Activated naive CD4-positive, alpha-beta T cell treated with Interleukin-2 at 50 U/mL for 16 hours (primary cell): ENCODE results near the gene PORCN.
A peak's percentile ranks its signal among the peaks of the same experiment; 100 is the strongest.

Source experiments
- DNase-seq: peaks from one replicate; pipeline ENCODE4 v3.0.0-alpha.2; 2020

PORCN gene

DNA sequence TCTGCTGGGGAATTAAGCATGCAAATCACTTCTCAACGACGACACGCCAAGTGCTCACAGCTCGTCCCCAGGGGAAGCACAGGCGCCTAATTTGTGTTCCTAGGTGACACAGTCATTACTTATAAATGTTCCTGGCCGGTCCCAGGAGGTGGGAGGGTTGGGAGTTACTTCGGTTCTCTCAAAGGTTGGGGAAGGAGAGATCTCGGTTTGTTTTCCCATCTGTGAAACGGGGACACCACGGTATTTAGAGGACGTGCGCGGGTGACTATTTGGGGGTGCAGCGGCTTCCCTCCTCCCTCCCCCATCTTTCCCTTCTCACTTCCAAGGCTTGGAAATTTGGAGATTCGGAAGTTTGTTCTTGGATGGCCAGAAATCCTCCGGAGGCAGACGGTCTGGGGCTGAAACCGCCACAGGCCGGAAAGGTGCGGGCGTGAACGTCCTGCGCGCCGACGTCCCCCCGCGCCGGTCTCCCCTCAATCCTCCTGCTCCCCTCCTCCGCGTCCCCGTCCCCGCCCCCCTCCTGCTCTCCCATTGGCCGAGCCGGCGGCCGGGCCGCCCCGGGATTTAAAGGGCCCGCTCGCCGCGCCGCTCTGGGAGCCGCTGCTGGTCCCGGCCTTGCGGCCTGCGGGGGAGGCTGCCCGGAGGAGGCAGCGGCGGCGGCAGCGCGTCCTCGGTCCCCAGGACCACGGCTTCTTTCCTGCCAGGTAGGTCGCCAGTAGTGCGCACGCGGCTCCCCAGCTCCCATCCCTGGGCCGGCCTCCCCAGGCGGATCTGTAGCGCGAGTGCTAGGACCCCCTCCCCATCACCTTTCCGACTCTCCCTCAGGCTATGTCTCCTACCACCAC lies at the start of gene PORCN:
TSS of gene PORCN (plus strand) at position 593 of the 845 bp plus-strand sequence. CDS start 829 bp downstream, outside the sequence.
- peak; percentile 80 for DNase-seq

- DNase-seq = no peak
Measured at GRCh38 chrX:48459483-48459882, 49.3 kb upstream of the PORCN start.

- DNase-seq = no peak
Measured at GRCh38 chrX:48460031-48460430, 48.8 kb upstream of the PORCN start.

- no peak for DNase-seq
Measured at GRCh38 chrX:48460606-48461005, 48.2 kb upstream of the PORCN start.

DNA sequence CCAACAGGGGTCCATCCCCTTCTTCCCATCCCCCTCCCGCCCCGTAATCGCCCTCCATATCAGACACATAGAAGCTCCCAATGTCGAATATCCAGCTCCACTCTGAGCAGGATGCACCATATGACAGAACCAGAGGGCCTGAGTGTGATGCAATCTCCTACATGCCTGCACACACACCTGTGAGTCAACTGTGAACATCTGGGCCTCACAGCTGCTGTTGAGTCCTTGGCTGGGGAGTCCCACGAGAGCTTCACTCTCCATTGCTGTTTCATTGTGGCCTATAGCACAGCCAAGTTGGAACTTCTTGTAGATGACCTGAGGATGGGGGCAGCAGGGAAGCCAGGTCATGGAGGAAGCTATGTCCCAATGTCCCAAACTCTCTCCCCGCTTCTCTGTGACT lies 47.0 kb upstream of the PORCN start:
- DNase-seq = no peak

DNA sequence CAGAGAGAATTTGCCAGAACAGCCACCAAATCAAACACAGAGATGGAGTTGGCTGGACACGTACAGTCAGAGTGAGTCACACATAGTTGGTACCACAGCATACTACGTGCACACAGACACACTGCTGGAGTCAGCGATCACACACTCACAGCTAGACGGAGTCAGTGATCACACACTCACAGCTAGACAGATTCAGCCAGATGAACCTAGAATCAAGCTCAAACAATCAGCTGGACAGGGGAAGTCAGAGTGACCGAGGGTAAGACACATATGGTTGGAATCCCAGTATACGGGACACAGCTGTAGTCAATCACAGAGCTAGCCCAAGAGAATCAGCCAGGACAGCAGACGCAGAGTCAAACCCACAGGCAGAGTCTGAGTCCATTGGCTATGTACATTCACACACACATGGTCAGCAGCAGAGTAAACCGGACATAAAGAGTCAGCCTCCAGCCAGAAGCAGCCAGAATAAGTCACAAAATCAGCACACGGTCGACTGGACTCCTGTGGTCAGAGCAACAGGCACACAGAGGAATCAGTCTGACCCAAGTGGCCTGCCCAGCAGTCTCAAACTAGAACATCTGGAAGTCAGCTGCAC lies 43.4 kb upstream of the PORCN start:
- DNase-seq = no peak

DNA sequence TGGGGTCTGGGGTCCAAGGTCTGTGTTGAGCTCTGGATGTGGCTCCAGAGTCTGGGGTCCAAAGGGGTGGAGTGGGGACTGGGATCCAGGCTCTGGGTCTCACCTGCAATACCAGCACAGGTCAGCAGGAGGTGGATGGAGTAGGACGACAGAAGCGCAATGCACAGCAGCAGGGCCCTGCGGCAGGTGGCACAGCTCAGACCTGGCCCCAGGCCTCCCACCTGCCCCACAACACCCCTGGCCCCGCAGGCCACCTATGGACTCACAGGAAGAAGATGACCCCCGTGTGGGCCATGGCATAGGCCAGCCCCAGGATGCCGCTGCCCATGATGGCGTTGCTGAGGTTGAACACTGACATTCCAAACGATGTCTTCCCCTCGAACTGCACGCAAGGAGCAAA lies 42.1 kb upstream of the PORCN start:
- DNase-seq = peak; percentile 20

DNA sequence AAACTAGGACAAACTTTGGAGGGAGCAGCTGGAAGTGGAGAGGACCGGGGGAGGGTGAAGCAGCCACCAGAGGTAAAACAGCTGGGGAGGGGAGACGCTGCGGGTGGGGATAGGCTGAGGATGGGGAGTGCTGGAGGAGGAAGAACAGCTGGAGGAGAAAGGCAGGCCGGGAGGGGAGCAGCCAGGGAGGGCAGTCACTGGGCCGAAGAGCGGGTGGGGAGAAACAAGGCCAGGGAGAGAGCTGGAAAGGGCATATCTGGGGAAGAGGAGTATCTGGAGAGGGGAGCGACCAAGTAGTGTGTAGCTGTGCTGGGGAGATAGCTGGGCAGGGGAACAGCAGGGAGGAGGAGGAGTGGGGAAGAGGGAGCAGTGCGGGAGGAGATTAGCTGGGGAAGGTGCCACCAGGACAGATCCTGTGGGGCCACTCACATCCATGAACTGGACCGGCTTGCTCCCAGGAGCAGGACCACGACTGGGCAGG lies 41.5 kb upstream of the PORCN start:
- no peak for DNase-seq

DNA sequence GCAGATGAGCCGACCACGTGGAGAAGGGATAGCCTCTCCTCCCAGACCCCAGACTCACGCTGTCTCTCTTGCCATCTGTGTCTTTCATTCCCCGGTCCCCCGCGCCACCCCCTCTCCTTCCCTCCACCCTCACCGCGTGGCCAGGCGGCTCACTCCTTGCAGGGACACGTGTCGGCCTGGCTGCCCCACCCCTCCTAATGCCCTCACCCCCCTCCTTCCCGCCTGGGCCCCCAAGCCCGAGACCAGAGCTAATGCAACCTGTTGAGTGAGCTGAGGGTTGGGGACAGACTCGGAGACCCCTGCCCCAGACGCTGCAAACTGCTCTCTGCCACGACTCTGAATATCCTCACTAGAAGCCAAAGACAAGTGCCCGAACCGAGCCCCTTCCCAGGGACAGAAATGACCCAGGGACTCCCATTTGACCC lies 40.5 kb upstream of the PORCN start:
- DNase-seq = peak; percentile 62

DNA sequence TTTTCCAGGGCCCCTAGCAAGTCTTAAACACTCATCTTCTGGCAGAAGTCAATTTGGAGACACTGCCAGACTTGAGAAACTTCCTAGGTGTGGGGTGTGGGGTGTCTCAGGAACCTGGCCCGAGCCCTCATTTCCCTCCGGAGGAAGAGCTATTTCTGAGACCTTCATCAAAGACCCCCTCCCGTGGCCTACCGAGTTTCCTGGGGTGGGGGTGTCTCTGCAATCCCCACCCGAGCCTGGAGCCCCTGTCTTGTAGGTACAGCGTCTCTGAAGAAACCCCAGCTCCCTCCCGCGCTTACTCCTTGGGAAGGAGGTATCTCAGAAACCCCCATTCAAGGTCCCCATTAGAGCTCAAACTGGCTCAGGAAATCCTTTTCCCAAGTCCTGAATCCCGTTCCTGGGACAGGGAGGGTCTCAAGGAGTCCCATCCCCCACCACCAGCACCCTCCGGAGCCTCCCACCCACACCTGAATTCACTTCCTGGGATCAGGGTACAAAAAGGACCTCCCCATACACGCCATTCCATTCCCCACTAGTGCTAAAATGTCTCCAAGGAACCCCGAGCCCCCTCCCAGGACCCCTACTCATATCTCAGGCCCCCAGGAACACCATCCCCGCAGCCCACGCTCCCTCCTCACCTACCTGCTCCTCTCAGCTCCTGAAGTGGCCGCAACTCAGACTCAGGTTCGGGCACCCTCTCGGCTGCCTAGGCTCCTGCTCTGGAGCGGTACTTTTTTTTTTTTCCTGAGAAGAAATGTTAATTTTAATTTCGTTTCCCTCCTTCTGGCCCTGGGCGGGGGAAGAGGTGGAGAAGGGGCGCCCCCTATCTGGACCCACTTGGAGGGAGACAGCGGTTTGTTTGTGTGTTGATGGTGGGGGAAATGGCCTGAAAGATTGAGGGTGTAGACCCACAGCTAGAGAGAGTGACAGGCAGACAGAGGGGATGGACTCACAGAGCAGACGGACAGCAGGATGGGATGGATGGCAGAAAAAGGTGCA lies 39.8 kb upstream of the PORCN start:
- peak; percentile 51 for DNase-seq

DNA sequence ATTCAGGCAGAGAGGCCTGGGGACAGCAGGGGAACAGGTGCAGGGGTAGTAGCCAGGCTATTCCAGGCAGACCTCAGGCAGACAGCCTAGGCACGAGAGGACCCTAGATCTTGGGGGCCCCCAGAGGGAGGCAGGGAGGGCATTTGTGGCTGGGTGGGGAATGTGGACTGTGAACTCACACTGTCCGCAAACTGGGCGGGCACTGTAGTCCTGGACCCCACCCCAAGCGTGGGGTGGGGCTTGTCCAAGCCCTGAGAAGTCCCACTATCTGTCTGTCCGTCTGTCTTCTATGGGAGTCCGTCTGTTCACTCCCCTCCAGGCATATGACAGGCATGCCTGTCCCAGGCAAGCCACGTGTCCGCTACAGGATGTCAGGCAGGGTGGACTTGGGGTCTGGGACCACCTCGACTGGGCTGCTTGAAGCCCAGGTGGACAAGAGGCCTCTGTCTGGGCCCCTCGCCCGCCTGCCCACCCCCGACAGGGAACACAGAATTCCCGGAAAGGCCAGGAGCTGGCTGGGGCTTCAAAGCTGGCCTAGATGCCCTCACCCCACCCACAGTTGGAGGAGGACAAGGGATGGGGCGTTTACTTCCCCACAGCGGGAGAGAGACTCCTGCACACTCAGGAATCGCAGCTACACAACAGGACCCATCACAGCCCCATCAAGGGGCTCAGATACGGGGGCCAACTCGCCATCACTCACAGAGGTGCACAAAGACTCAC lies 38.5 kb upstream of the PORCN start, which contains the start of gene SLC38A5:
TSS of gene SLC38A5 (minus strand) at position 151 of the 723 bp plus-strand sequence. CDS start 2,336 bp downstream, outside the sequence.
- DNase-seq = no peak

- DNase-seq = no peak
Measured at GRCh38 chrX:48470833-48471118, 38.0 kb upstream of the PORCN start.

DNA sequence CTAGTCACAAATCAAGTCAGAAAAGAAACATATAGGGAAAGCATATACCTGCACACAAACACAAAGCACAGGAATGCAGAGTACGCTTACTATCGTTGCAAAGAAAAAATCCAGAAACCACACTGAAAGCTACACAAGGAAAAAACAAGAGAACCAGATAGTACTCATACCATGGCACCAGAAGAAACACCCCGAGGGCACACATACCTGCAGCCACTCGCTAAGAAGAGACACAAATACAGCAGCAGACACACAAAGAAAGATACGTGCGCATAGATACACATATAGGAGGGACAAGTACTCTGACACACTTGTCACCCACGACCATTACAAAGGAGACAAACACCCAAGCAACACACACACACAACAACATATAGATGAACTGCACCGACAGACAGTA lies 37.3 kb upstream of the PORCN start:
- DNase-seq = no peak

DNA sequence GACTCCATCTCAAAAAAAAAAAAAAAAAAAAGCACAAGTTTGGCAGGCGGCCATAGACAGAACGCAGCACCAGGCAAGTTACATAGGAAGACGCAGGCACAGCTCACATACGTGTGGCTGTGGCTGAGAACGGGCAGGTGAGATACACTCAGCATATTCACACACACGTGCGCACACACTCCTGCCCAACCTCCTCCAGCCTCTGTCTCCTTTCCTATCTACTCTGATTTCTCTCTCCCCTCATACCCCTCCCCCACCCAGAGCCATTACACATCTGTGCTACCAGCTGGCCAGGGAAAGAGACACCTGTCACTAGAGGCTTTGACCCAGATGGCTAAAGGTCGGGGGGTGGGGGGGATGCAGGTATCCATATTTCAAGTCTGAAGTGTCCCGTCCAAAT lies 36.6 kb upstream of the PORCN start:
- no peak for DNase-seq

- DNase-seq = no peak
Measured at GRCh38 chrX:48472851-48473703, 35.7 kb upstream of the PORCN start.

GRCh38 chrX:48473704-48473990 lies 35.1 kb upstream of the PORCN start:
- no peak for DNase-seq

DNA sequence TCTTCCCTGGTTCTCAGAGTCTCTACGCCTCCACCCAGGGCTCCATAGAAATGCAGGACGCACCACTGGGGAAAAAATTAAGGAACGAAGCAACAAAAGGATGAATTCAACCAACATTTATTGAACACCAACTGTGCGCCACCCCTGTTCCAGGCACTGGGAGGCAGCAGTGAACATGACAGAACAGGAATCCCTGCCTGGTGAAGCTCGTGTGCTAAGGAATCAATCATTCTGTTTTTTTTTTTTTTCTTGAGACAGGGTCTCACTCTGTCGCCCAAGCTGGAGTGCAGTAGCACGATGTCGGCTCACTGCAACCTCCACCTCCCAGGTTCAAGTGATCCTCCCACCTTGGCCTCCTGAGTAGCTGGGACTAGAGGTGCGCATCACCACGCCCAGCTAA lies 34.7 kb upstream of the PORCN start:
- no peak for DNase-seq

DNA sequence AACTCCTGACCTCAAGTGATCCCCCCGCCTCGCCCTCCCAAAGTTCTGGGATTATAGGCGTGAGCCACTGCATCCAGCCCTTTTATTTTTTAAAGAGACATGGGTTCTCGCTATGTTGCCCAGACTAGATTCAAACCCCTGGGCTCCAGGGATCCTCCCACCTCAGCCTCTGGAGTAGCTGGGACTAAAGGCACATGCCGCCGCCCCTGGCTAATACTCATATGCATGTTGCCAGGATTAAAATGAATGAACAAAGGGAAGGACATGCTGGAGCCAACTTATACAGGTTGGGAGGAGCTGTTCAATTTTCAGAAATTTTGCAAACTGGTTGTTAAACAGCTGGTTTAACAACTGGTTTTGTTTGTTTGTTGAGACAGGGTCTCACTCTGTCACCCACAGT lies 34.2 kb upstream of the PORCN start:
- DNase-seq = no peak

- DNase-seq = no peak
Measured at GRCh38 chrX:48475296-48475695, 33.5 kb upstream of the PORCN start.

GRCh38 chrX:48475774-48476577 lies 32.8 kb upstream of the PORCN start, which contains the start of gene FTSJ1:
Gene FTSJ1, plus strand, starts transcription at chrX:48476199. Its CDS starts 1,849 bp downstream, at chrX:48478048.
- peak; percentile 90 for DNase-seq

GRCh38 chrX:48476919-48477318 lies 31.9 kb upstream of the PORCN start:
- no peak for DNase-seq
